ENCODE results near the gene PRDM11.

Gene PRDM11

GRCh38 chr11:45267652-45268299 lies 121.3 kb downstream of the PRDM11 start:
- TF ChIP-seq CTCF (IDR thresholded peaks at IDR 0.05; ENCODE audit: poor library complexity, severe bottlenecking): no peak
- peaks cover 12% of the 10 kb centered on the region for H3K4me1 ChIP-seq (ENCODE audit: insufficient read depth, poor library complexity, severe bottlenecking)
- H3K4me3 ChIP-seq (ENCODE audit: severe bottlenecking): no peak overlapping the region
- no peak for DNase-seq (ENCODE audit: low spot score)
- H3K27me3 ChIP-seq (ENCODE audit: insufficient read depth, poor library complexity, severe bottlenecking): no peaks in the 10 kb centered on the region
- no peaks in the 10 kb centered on the region for H3K9me3 ChIP-seq (ENCODE audit: severe bottlenecking)
- H3K27ac ChIP-seq (ENCODE audit: poor library complexity, severe bottlenecking): no peak overlapping the region
- H3K36me3 ChIP-seq (ENCODE audit: low read depth): no peaks in the 10 kb centered on the region
- ATAC-seq (ENCODE audit: low read depth): no peak

GRCh38 chr11:45269678-45270077 lies 123.2 kb downstream of the PRDM11 start:
- no peaks in the 10 kb centered on the region for H3K9me3 ChIP-seq (ENCODE audit: severe bottlenecking)
- no peak for TF ChIP-seq CTCF (IDR thresholded peaks at IDR 0.05; ENCODE audit: poor library complexity, severe bottlenecking)
- DNase-seq (ENCODE audit: low spot score) (no peak), ATAC-seq (ENCODE audit: low read depth) (no peak)
- no peak overlapping the region for H3K4me3 ChIP-seq (ENCODE audit: severe bottlenecking)
- H3K4me1 ChIP-seq (ENCODE audit: insufficient read depth, poor library complexity, severe bottlenecking): peaks cover 7% of the 10 kb centered on the region
- no peak overlapping the region for H3K27ac ChIP-seq (ENCODE audit: poor library complexity, severe bottlenecking)
- H3K27me3 ChIP-seq (ENCODE audit: insufficient read depth, poor library complexity, severe bottlenecking): no peaks in the 10 kb centered on the region
- H3K36me3 ChIP-seq (ENCODE audit: low read depth): no peaks in the 10 kb centered on the region

- Histone ChIP-seq H3K9me3 (ENCODE audit: severe bottlenecking) (no peaks in the 10 kb centered on the region), H3K36me3 (ENCODE audit: low read depth) (no peaks in the 10 kb centered on the region), H3K27ac (ENCODE audit: poor library complexity, severe bottlenecking) (no peak overlapping the region), H3K4me1 (ENCODE audit: insufficient read depth, poor library complexity, severe bottlenecking) (no peaks in the 10 kb centered on the region), H3K4me3 (ENCODE audit: severe bottlenecking) (no peak overlapping the region), H3K27me3 (ENCODE audit: insufficient read depth, poor library complexity, severe bottlenecking) (no peaks in the 10 kb centered on the region)
- DNase-seq (ENCODE audit: low spot score): no peak
- ATAC-seq (ENCODE audit: low read depth): no peak
- no peak for TF ChIP-seq CTCF (IDR thresholded peaks at IDR 0.05; ENCODE audit: poor library complexity, severe bottlenecking)
These were observed 124.7 kb downstream of the PRDM11 start for GRCh38 chr11:45270946-45271716.

- H3K9me3 ChIP-seq (ENCODE audit: severe bottlenecking): no peaks in the 10 kb centered on the region
- ATAC-seq (ENCODE audit: low read depth) (peak; percentile 63), DNase-seq (ENCODE audit: low spot score) (no peak)
- no peaks in the 10 kb centered on the region for H3K27me3 ChIP-seq (ENCODE audit: insufficient read depth, poor library complexity, severe bottlenecking)
- H3K27ac ChIP-seq (ENCODE audit: poor library complexity, severe bottlenecking): no peak overlapping the region
- no peak for TF ChIP-seq CTCF (IDR thresholded peaks at IDR 0.05; ENCODE audit: poor library complexity, severe bottlenecking)
- no peaks in the 10 kb centered on the region for H3K4me1 ChIP-seq (ENCODE audit: insufficient read depth, poor library complexity, severe bottlenecking)
- H3K4me3 ChIP-seq (ENCODE audit: severe bottlenecking): no peak overlapping the region
- no peaks in the 10 kb centered on the region for H3K36me3 ChIP-seq (ENCODE audit: low read depth)
These were observed 126.3 kb downstream of the PRDM11 start for GRCh38 chr11:45272701-45273100.

- no peak for ATAC-seq (ENCODE audit: low read depth)
- no peak for TF ChIP-seq CTCF (IDR thresholded peaks at IDR 0.05; ENCODE audit: poor library complexity, severe bottlenecking)
- H3K4me3 ChIP-seq (ENCODE audit: severe bottlenecking): no peak overlapping the region
- no peak for DNase-seq (ENCODE audit: low spot score)
- H3K27me3 ChIP-seq (ENCODE audit: insufficient read depth, poor library complexity, severe bottlenecking): no peaks in the 10 kb centered on the region
- H3K27ac ChIP-seq (ENCODE audit: poor library complexity, severe bottlenecking): no peak overlapping the region
- no peaks in the 10 kb centered on the region for H3K9me3 ChIP-seq (ENCODE audit: severe bottlenecking)
- H3K36me3 ChIP-seq (ENCODE audit: low read depth): no peaks in the 10 kb centered on the region
- H3K4me1 ChIP-seq (ENCODE audit: insufficient read depth, poor library complexity, severe bottlenecking): no peaks in the 10 kb centered on the region
These were observed 127.1 kb downstream of the PRDM11 start for GRCh38 chr11:45273509-45273908.

All from RWPE2 (cell line).